ENCODE data around the gene PTK7.

PTK7 gene

GRCh38 chr6:43150051-43150751 is 74.1 kb downstream of the PTK7 start:
- TF ChIP-seq EZH2phosphoT487 (conservative IDR thresholded peaks at IDR 0.05; ENCODE audit: low read length) (no peak), CTCF (IDR thresholded peaks at IDR 0.05; ENCODE audit: insufficient read depth, low read length, poor library complexity, severe bottlenecking) (no peak)
- Histone ChIP-seq H3K27ac (ENCODE audit: low read depth, low read length) (no peak overlapping the region), H3K79me2 (ENCODE audit: insufficient read depth, low read length) (no peaks in the 10 kb centered on the region), H4K20me1 (ENCODE audit: low read depth, low read length) (no peaks in the 10 kb centered on the region), H3K9me2 (replicated peaks; ENCODE audit: insufficient read depth, low read length) (no peaks in the 10 kb centered on the region), H3K4me2 (ENCODE audit: low read depth, low read length, poor library complexity, severe bottlenecking) (no peak overlapping the region), H3K27me3 (ENCODE audit: low read length) (no peaks in the 10 kb centered on the region), H3K9me3 (ENCODE audit: insufficient read depth, low read length) (no peaks in the 10 kb centered on the region), H3K36me3 (ENCODE audit: low read length) (no peaks in the 10 kb centered on the region), H3K4me3 (ENCODE audit: insufficient read depth, low read length, poor library complexity, severe bottlenecking) (no peak overlapping the region), H3F3A (ENCODE audit: insufficient read depth) (no peaks in the 10 kb centered on the region), H3K9ac (ENCODE audit: low read length) (no peak overlapping the region), H2AFZ (ENCODE audit: low read depth, low read length, severe bottlenecking) (no peak overlapping the region)

- Histone ChIP-seq H3K4me3 (ENCODE audit: insufficient read depth, low read length, poor library complexity, severe bottlenecking) (no peak overlapping the region), H3K9ac (ENCODE audit: low read length) (no peak overlapping the region), H4K20me1 (ENCODE audit: low read depth, low read length) (no peaks in the 10 kb centered on the region), H3K27me3 (ENCODE audit: low read length) (no peaks in the 10 kb centered on the region), H3K9me3 (ENCODE audit: insufficient read depth, low read length) (no peaks in the 10 kb centered on the region), H2AFZ (ENCODE audit: low read depth, low read length, severe bottlenecking) (no peak overlapping the region), H3K79me2 (ENCODE audit: insufficient read depth, low read length) (no peaks in the 10 kb centered on the region), H3K9me2 (replicated peaks; ENCODE audit: insufficient read depth, low read length) (no peaks in the 10 kb centered on the region), H3K36me3 (ENCODE audit: low read length) (no peaks in the 10 kb centered on the region), H3F3A (ENCODE audit: insufficient read depth) (no peaks in the 10 kb centered on the region), H3K27ac (ENCODE audit: low read depth, low read length) (no peak overlapping the region), H3K4me2 (ENCODE audit: low read depth, low read length, poor library complexity, severe bottlenecking) (no peak overlapping the region)
- TF ChIP-seq CTCF (IDR thresholded peaks at IDR 0.05; ENCODE audit: insufficient read depth, low read length, poor library complexity, severe bottlenecking) = no peak
Observed at GRCh38 chr6:43159599-43159998, 83.5 kb downstream of the PTK7 start.

- H2AFZ ChIP-seq (ENCODE audit: low read depth, low read length, severe bottlenecking) = no peak overlapping the region
- no peaks in the 10 kb centered on the region for H3K36me3 ChIP-seq (ENCODE audit: low read length)
- H3K79me2 ChIP-seq (ENCODE audit: insufficient read depth, low read length) = no peaks in the 10 kb centered on the region
- no peaks in the 10 kb centered on the region for H3K9me2 ChIP-seq (replicated peaks; ENCODE audit: insufficient read depth, low read length)
- 0 out of 2 replicates have a peak, but pooled peaks cover 2% of the 10 kb centered on the region for H3F3A ChIP-seq (ENCODE audit: insufficient read depth)
- H4K20me1 ChIP-seq (ENCODE audit: low read depth, low read length) = no peaks in the 10 kb centered on the region
- no peak overlapping the region for H3K9ac ChIP-seq (ENCODE audit: low read length)
- TF ChIP-seq EZH2phosphoT487 (conservative IDR thresholded peaks at IDR 0.05; ENCODE audit: low read length) = no peak
- no peak for TF ChIP-seq CTCF (IDR thresholded peaks at IDR 0.05; ENCODE audit: insufficient read depth, low read length, poor library complexity, severe bottlenecking)
- H3K27me3 ChIP-seq (ENCODE audit: low read length) = no peaks in the 10 kb centered on the region
- H3K9me3 ChIP-seq (ENCODE audit: insufficient read depth, low read length) = no peaks in the 10 kb centered on the region
- H3K4me2 ChIP-seq (ENCODE audit: low read depth, low read length, poor library complexity, severe bottlenecking) = no peak overlapping the region
- no peak overlapping the region for H3K27ac ChIP-seq (ENCODE audit: low read depth, low read length)
- H3K4me3 ChIP-seq (ENCODE audit: insufficient read depth, low read length, poor library complexity, severe bottlenecking) = no peak overlapping the region
Observed at GRCh38 chr6:43163899-43164298, 87.8 kb downstream of the PTK7 start.

Data from SU-DHL-6 (cell line).